ENCODE results near the gene ZNF488. TPM values are rescaled to one million over a fixed set of nuclear protein-coding genes. Genes with fewer than 3 reads are reported as not detected.

ZNF488 gene
- total RNA-seq, 1 donor from 2014 or later, result 0.41 TPM

GRCh38 chr10:47321521-47322195, 62.4 kb downstream of the ZNF488 start:
- Mint-ChIP-seq H3K27me3 (ENCODE audit: unreplicated experiment) (peaks cover 2% of the 10 kb centered on the region), H3K27ac (ENCODE audit: unreplicated experiment) (no peak overlapping the region), H3K4me1 (ENCODE audit: unreplicated experiment) (peaks cover 7% of the 10 kb centered on the region), H3K9me3 (ENCODE audit: unreplicated experiment) (no peaks in the 10 kb centered on the region), H3K4me3 (ENCODE audit: unreplicated experiment) (no peak overlapping the region), H3K36me3 (ENCODE audit: low read depth, unreplicated experiment) (no peaks in the 10 kb centered on the region)
- DNase-seq (ENCODE audit: low spot score), result no peak
- TF ChIP-seq CTCF (IDR thresholded peaks at IDR 0.05; ENCODE audit: unreplicated experiment), result no peak

GRCh38 chr10:47320812-47321211, 63.3 kb downstream of the ZNF488 start:
- no peaks in the 10 kb centered on the region for H3K36me3 Mint-ChIP-seq (ENCODE audit: low read depth, unreplicated experiment)

GRCh38 chr10:47319784-47320183, 64.3 kb downstream of the ZNF488 start:
- H3K27me3 Mint-ChIP-seq (ENCODE audit: unreplicated experiment), result no peaks in the 10 kb centered on the region

More at GRCh38 chr10:47320812-47321211, 63.3 kb downstream of the ZNF488 start:
- Mint-ChIP-seq H3K4me1 (ENCODE audit: unreplicated experiment) (peaks cover 5% of the 10 kb centered on the region), H3K27ac (ENCODE audit: unreplicated experiment) (no peak overlapping the region), H3K9me3 (ENCODE audit: unreplicated experiment) (no peaks in the 10 kb centered on the region), H3K4me3 (ENCODE audit: unreplicated experiment) (no peak overlapping the region), H3K27me3 (ENCODE audit: unreplicated experiment) (peaks cover 2% of the 10 kb centered on the region)
- DNase-seq (ENCODE audit: low spot score), result no peak
- TF ChIP-seq CTCF (IDR thresholded peaks at IDR 0.05; ENCODE audit: unreplicated experiment), result no peak

GRCh38 chr10:47318706-47319105, 65.4 kb downstream of the ZNF488 start:
- Mint-ChIP-seq H3K4me1 (ENCODE audit: unreplicated experiment) (peaks cover 2% of the 10 kb centered on the region), H3K4me3 (ENCODE audit: unreplicated experiment) (no peak overlapping the region), H3K27me3 (ENCODE audit: unreplicated experiment) (no peaks in the 10 kb centered on the region), H3K9me3 (ENCODE audit: unreplicated experiment) (no peaks in the 10 kb centered on the region), H3K36me3 (ENCODE audit: low read depth, unreplicated experiment) (no peaks in the 10 kb centered on the region), H3K27ac (ENCODE audit: unreplicated experiment) (no peak overlapping the region)
- no peak for DNase-seq (ENCODE audit: low spot score)
- TF ChIP-seq CTCF (IDR thresholded peaks at IDR 0.05; ENCODE audit: unreplicated experiment), result no peak

More at GRCh38 chr10:47319784-47320183, 64.3 kb downstream of the ZNF488 start:
- Mint-ChIP-seq H3K9me3 (ENCODE audit: unreplicated experiment) (no peaks in the 10 kb centered on the region), H3K4me1 (ENCODE audit: unreplicated experiment) (peaks cover 2% of the 10 kb centered on the region), H3K36me3 (ENCODE audit: low read depth, unreplicated experiment) (no peaks in the 10 kb centered on the region), H3K27ac (ENCODE audit: unreplicated experiment) (no peak overlapping the region), H3K4me3 (ENCODE audit: unreplicated experiment) (no peak overlapping the region)
- TF ChIP-seq CTCF (IDR thresholded peaks at IDR 0.05; ENCODE audit: unreplicated experiment), result no peak
- no peak for DNase-seq (ENCODE audit: low spot score)

GRCh38 chr10:47317251-47317650, 66.8 kb downstream of the ZNF488 start:
- DNase-seq (ENCODE audit: low spot score), result no peak
- Mint-ChIP-seq H3K27ac (ENCODE audit: unreplicated experiment) (no peak overlapping the region), H3K27me3 (ENCODE audit: unreplicated experiment) (no peaks in the 10 kb centered on the region), H3K9me3 (ENCODE audit: unreplicated experiment) (no peaks in the 10 kb centered on the region), H3K36me3 (ENCODE audit: low read depth, unreplicated experiment) (no peaks in the 10 kb centered on the region), H3K4me3 (ENCODE audit: unreplicated experiment) (no peak overlapping the region), H3K4me1 (ENCODE audit: unreplicated experiment) (peaks cover 2% of the 10 kb centered on the region)
- no peak for TF ChIP-seq CTCF (IDR thresholded peaks at IDR 0.05; ENCODE audit: unreplicated experiment)

Data from endothelial cell (in vitro differentiated cells).